GM23338 (cell line): ENCODE results near the gene CBLC.

Experiments used
- CREB1 ChIP-seq: fragments of 250-450 bp; sonication (Bioruptor Pico); IDR thresholded peaks from 2 replicates; pipeline ENCODE4 v1.5.0; 2020; ENCODE audit warnings: low read depth, mild to moderate bottlenecking, moderate library complexity
- CTCF ChIP-seq, 2 experiments: fragments of 200-600 bp in 1 of 2; sonication (generic) in 1 of 2; conservative IDR thresholded peaks; 2 replicates each; pipeline versions ENCODE4 v1.5.1 to v1.6.1; 2016 to 2017; ENCODE audit warnings: antibody characterized with exemption in 2 of 2, low read depth in 2 of 2, mild to moderate bottlenecking in 2 of 2, moderate library complexity in 1 of 2
- EZH2 ChIP-seq: fragments of 200-600 bp; sonication (generic); IDR thresholded peaks from one replicate; pipeline ENCODE4 v1.8.0; 2017; ENCODE audit warnings: antibody characterized with exemption, mild to moderate bottlenecking, low read depth; ENCODE audit not compliant: unreplicated experiment
- EZH2phosphoT487 ChIP-seq: fragments of 200-600 bp; sonication (generic); IDR thresholded peaks from one replicate; pipeline ENCODE4 v1.8.1; 2018; ENCODE audit warnings: antibody characterized with exemption; ENCODE audit not compliant: unreplicated experiment
- NANOG ChIP-seq: IDR thresholded peaks from 2 replicates; pipeline ENCODE4 v1.6.1; 2016; ENCODE audit warnings: antibody characterized with exemption, borderline replicate concordance
- POLR2AphosphoS5 ChIP-seq: IDR thresholded peaks from 2 replicates; pipeline ENCODE4 v1.6.1; 2016; ENCODE audit warnings: antibody characterized with exemption, low read depth
- REST ChIP-seq: IDR thresholded peaks from one replicate; pipeline ENCODE4 v1.6.1; 2018; ENCODE audit warnings: antibody characterized with exemption; ENCODE audit not compliant: unreplicated experiment
- ZNF114 ChIP-seq: fragments of 250-450 bp; sonication (Bioruptor Pico); IDR thresholded peaks from 2 replicates; pipeline ENCODE4 v1.5.0; 2020; ENCODE audit warnings: mild to moderate bottlenecking, moderate library complexity
- ZNF462 ChIP-seq: fragments of 250-450 bp; sonication (Bioruptor Pico); IDR thresholded peaks from 2 replicates; pipeline ENCODE4 v1.5.0; 2020; ENCODE audit warnings: mild to moderate bottlenecking, moderate library complexity

- no peak for TF ChIP-seq CTCF (conservative IDR thresholded peaks at IDR 0.05; ENCODE audit: low read depth in 2 of 2)
- TF ChIP-seq POLR2AphosphoS5: no peak
- TF ChIP-seq EZH2phosphoT487: no peak
- TF ChIP-seq ZNF462 (CRISPR knock-in tag): no peak
- no peak for TF ChIP-seq REST
- no peak for TF ChIP-seq EZH2
- no peak for TF ChIP-seq CREB1
- no peak for TF ChIP-seq ZNF114 (CRISPR knock-in tag)
- no peak for TF ChIP-seq NANOG
Measured at GRCh38 chr19:44799627-44800346, 22.1 kb downstream of the CBLC start.
